CD4-positive, alpha-beta T cell treated with Interleukin-6 for 4 hours (primary cell): ENCODE measurements around the gene TEX30.
"Not testable (repeated sequence)": the region's sequence is repeated elsewhere in the genome, so short reads cannot be mapped to it uniquely, and the experiment has no call there.

Experiments used
- DNase-seq: peaks from one replicate; pipeline ENCODE4 v3.0.0-alpha.2; 2020; ENCODE audit warnings: mixed read lengths

TEX30 gene

DNA sequence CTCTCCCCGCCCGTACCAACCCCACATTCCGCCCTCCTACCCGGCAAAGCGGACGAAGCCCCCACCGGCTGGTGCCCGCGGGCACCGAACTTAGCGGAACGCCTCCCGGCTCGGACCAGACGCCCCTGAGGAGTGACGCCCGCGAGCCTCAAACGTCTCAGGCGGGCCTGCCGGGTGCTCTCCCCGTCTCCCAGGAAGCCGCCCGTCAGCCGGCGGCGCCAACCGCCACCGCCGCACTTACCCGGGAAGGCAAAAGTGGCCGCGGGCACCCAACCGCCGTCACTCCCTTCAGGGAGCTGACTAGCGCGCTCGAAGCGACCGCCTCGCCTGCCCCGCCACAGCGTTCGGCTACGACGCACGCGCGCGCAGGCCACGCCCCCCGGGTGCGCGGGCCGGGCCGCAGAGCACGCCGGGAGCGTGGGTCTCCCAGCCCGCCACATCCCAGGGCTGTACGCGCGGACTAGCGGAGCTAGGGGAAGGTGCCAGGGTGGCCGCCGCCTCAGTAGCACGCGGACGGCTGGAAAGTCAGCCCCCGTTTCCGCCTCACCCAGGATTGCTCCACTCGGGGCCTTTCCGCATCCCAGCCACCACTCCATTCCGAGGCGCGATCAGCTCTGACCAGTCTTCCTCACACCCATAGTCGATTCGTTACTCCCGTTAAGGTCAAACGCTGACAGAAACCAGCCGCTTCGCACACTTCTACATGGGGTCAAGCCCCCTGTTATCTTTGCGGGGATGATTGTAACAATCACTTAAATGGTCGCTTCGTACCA, at the start of gene TEX30:
Gene TEX30, minus strand, starts transcription at position 346 of the 773 bp plus-strand sequence. CDS start 3,760 bp downstream, outside the sequence.
- peak; percentile 90 for DNase-seq

- DNase-seq, result no peak
Observed at GRCh38 chr13:102817907-102818306, 44.3 kb upstream of the TEX30 start.

DNA sequence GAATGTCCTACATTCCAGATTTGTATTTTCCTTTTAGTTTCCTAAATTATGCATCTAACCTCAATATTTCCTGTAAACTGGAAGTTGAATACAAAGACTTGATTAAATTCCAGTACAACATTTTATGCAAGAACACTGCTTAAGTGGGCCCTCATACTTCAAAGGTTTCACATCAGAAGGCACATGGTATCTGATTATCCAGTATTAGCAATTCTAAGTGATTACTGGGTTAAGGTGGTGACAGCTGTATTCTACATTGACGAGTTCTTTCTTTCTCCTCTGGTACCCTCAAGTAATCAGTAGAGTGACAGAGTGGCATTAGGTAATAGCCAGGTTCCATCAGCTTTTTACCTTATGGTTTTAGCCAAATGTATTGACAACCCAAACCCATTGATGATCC, 43.7 kb upstream of the TEX30 start:
- no peak for DNase-seq

DNA sequence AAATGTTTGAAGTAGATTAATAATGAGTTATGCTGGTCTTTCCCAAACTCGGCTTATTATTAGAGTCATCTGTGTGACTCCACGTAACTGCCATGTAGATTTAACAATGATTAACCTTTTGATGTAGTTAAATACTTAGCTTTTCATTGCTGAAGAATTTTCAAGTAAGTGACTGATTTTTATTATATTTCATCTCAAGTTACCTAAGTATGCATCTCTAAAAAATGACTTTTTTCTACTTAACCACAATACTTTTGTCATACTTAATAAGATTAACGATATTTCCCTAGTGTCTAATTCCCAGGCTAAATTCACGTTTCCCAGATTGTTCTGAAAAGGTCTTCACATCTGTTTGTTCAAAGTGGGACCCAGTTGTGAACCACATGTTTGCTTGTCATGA, 43.1 kb upstream of the TEX30 start:
- DNase-seq, result no peak

GRCh38 chr13:102815788-102816187, 42.2 kb upstream of the TEX30 start:
- DNase-seq, result no peak

DNA sequence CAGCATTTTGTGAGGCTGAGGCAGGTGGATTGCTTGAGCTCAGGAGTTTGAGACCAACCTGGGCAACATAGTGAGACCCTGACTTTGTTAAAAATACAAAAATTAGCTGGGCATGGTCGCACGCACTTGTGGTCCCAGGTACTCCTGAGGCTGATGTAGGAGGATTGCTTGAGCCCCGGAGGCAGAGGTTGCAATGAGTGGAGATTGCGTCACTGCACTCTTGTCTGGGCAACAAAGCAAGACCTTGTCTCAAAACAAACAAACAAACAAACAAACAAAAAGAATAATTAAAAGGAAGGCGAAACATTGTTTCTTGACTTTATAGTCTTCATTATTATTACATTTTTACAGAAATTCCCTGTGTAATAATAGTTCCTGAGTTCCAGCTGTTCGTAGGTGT, 41.2 kb upstream of the TEX30 start:
- DNase-seq, result no peak

DNA sequence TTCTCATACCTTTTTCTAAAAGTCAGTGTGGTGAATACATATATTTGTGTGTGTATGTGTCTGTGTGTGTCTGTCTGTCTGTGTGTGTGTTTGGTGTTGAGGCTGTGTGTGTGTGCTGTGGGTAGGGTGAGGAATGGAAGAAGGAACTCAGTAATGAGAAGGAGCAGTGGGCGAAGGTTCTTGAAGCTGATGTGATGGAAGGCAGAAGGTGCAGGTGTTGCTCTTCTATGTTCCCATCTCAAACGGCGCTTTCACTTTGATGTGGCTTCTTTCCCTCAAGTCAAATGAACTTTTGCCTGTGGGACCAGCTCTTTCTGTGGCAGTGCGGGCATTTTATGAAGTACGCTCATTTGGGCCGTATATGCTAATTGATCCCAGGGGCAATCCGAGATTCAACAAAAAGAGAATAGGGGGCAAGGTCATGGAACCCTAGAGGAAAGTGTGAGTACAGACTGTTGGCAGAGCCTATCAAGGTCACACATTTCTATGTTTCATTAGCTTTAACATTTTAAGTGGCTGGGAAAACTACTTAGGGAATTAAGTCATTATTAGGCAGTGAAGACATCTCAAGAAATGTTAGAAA, 40.5 kb upstream of the TEX30 start:
- no peak for DNase-seq

- no peak for DNase-seq
Observed at GRCh38 chr13:102812611-102813287, 39.2 kb upstream of the TEX30 start.

- no peak for DNase-seq
Observed at GRCh38 chr13:102807699-102808098, 34.1 kb upstream of the TEX30 start.

DNA sequence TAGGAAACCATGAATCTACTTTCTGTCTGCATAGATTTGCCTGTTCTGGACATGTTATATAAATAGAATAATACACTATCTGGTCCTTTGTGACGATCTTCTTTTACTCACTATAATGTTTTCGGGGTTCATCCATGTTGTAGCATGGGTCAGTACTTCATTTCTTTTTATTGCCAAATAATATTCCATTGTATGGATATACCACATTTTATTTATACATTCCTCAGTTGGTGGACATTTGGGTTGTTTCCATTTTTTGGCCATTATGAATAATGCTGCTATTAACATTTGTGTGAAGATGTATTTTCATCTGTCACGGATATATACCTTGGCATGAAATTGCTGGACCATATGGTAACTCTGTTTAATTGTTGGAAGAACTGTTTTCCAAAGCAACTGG, 32.1 kb upstream of the TEX30 start:
- DNase-seq, result no peak

GRCh38 chr13:102800145-102801041, 26.8 kb upstream of the TEX30 start:
- DNase-seq, result peak; percentile 82

- no peak for DNase-seq
Observed at GRCh38 chr13:102799426-102800144, 26.0 kb upstream of the TEX30 start.

DNA sequence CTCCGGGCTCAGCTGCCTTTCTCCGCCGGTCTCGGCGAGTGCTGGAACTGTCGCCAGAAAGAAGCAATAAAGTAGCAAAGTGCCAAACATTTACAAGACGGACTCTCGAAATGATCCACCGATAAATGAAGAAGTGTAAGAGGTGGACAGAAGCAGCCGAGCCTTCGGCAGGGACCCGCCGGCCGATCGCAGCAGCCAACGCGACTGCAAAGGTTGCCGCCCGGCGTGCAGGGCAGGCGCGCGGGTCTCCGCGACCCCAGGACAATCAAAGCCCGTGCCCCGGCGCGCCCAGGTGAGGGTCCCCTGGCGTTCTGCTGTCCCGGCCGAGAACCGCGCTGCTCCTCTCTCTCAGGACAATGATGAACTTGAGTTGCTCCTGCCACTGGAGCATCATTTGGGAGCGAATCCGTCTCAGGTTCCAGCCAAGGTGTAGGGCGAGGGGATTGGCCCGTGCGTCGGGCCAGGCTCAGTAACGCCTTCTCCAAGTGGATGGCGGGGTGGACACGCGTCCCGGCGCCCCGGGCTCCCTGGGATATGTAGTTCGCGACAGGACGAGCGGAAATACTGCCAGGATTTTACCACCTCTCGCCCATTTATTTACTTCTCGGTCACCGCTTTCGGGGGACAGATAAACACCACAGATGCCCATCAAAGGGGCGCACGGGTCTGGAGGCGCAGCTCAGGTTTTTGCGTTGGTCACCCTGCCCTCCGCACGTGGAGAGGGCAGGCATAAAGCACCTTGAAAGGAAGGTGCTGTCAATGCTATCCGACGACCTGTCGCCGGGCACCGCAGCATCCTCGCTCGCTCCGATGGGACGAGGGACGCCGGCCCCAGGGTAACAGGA, 25.2 kb upstream of the TEX30 start, which contains the start of the genes BIVM and POGLUT2:
Gene BIVM, plus strand, starts transcription at position 539 of the 845 bp plus-strand sequence. CDS start 8,149 bp downstream, outside the sequence.
Gene POGLUT2, minus strand, starts transcription at position 396 of the 845 bp plus-strand sequence. Its CDS starts 306 bp downstream, at position 90.
- peak; percentile 65 for DNase-seq

DNA sequence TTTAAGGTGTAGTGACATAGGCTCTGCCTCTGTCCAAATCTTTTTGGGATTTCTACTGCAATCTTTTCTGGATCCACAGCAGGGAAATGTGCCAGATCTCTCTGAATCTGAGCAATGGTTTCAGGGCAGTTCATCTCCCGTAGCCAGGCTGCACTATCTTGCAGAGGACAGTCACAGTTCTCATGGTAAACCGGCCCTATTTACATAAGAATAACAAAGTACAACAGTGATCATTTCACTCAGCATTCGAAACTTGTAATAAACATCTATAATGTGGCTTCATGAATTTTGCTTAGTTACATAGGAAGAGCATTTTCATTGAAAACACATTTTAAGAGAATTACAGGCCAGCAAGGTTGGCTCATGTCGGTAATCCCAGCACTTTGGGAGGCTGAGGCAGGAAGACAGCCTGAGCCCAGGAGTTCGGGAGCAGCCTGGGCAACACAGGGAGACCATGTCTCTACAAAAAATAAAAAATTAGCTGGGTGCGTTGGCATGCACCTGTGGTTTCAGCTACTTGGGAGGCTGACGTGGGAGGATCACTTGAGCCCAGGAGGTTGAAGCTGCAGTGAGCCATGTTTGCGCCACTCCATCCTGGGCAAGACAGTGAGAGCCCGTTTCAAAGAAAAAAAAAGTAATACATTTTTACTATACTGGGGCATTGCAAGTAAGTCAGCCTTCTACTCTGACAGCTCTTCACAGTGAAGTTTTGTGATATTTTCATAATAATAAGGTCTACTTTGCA, 20.2 kb upstream of the TEX30 start:
- DNase-seq, result no peak

DNA sequence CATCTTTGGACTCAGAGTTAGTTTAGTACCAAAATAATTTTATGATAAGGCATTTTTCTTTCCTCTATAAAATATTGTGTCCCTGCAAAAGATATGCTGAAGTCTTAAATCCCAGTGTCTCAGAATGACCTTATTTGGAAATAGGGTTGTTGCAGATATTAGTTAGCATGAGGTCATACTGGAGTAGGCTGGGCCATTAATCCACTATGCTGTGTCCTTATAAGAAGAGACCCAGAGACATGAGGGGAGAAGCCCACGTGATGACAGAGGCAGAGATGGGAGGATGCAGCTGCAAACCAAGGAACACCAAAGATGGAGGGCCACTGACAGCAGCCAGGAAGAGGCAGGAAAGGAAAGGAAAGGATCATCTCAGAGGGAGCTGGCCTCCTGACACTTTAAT, 18.8 kb upstream of the TEX30 start:
- no peak for DNase-seq

- no peak for DNase-seq
Observed at GRCh38 chr13:102788683-102789082, 15.1 kb upstream of the TEX30 start.

DNA sequence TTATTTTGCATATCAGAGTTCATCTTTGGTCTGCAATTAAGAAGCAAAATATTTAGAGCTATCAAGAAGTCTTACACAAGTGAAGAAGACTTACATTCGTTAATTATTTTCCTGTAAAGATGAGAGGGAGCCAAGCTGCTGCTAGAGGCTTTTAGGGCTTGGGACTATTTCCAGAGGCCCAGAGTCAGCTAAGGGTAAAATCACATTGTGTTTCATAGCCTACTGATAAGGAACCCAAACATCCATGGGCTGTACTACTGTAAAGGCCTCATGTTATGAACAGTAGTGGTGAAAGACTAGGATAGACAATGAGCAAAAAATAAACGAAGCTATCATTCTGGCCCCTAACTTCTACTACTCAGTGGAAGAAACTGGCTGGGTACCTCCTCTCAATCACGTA, 10.9 kb upstream of the TEX30 start:
- no peak for DNase-seq

- DNase-seq, result no peak
Observed at GRCh38 chr13:102781591-102781990, 8.0 kb upstream of the TEX30 start.

GRCh38 chr13:102780656-102781055, 7.1 kb upstream of the TEX30 start:
- not testable (repeated sequence) for DNase-seq
